AG20443 (cell line): ENCODE measurements around the gene PLXND1.
"Not testable (repeated sequence)": the region's sequence is repeated elsewhere in the genome, so short reads cannot be mapped to it uniquely, and the experiment has no call there.

Experiments
- DNase-seq: peaks from one replicate; pipeline ENCODE4 v3.0.0; 2012; ENCODE audit warnings: low spot score, mixed read lengths

The PLXND1 gene

GRCh38 chr3:129612534-129613366 lies 6.3 kb upstream of the PLXND1 start:
- DNase-seq, result peak; percentile 76

- peak; percentile 80 for DNase-seq
Measured at GRCh38 chr3:129611812-129612533, 5.5 kb upstream of the PLXND1 start.

GRCh38 chr3:129611446-129611800 lies 4.9 kb upstream of the PLXND1 start:
- DNase-seq, result no peak

DNA sequence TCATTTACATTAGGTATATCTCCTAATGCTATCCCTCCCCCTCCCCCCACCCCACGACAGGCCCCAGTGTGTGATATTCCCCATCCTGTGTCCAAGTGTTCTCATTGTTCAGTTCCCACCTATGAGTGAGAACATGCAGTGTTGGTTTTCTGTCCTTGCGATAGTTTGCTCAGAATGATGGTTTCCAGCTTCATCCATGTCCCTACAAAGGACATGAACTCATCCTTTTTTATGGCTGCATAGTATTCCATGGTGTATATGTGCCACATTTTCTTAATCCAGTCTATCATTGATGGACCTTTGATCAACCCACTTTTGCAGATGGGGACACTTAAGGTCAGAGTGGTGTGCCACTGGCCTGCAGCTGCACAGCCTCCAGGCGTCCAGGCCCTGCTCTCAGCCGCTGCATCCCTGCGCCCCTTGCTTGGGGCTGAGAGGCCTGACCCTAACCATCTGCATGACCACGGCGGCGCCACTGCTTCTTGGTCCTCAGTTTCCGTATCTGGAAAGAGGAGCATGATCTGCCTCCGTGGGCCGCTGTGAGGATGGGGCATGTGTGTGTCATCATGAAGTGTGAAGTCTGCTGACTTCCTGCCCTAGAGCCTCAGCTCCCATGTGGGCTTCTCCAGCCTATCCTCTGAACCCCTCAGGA lies 4.4 kb upstream of the PLXND1 start:
- not testable (repeated sequence) for DNase-seq

GRCh38 chr3:129610276-129610675 lies 3.8 kb upstream of the PLXND1 start:
- no peak for DNase-seq

GRCh38 chr3:129609591-129610182 lies 3.2 kb upstream of the PLXND1 start:
- DNase-seq, result no peak

- DNase-seq, result no peak
Measured at GRCh38 chr3:129608936-129609590, 2.6 kb upstream of the PLXND1 start.

GRCh38 chr3:129608087-129608935 lies 1.8 kb upstream of the PLXND1 start:
- no peak for DNase-seq

- no peak for DNase-seq
Measured at GRCh38 chr3:129607391-129608068, 1.1 kb upstream of the PLXND1 start.

GRCh38 chr3:129605922-129606635 lies 397 bp downstream of the PLXND1 start:
- DNase-seq, result peak; percentile 55

- peak; percentile 48 for DNase-seq
Measured at GRCh38 chr3:129605203-129605921, 1.1 kb downstream of the PLXND1 start.

- DNase-seq, result no peak
Measured at GRCh38 chr3:129604767-129605166, 1.7 kb downstream of the PLXND1 start.

DNA sequence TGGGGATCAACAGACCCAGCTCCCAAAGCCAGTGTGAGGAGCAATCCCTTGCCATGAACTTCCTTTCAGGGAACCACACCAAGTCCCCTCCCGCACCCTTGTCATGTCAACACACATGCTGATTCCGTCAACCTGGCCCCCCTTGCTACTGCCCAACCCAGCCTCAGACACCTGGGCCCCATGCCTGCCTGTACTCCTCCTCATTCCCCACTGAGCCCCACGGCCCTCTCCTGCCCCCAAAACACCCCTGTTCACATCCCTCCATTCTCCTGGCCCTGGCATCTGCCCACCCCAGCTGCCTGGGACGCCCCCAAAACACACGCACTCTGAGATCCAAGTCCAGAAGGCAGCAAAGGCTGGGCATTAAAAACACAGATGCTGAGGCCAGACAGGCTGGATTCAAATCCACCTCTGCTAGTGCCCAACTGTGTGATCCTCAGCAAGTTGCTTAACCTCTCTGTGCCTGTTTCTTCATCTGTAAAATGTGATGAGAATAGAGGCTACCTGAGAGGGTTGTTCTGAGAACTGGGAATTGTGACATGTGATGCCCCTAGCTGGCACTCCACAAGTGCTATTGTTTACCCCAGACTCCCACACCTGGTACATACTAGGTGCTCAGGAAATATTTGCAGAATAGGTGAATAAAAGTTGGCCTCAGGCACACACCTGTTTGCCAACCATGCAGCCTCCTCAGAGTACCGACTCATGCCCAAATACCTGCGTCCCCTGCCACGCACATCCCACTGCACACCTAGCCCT lies 2.3 kb downstream of the PLXND1 start:
- DNase-seq, result no peak

DNA sequence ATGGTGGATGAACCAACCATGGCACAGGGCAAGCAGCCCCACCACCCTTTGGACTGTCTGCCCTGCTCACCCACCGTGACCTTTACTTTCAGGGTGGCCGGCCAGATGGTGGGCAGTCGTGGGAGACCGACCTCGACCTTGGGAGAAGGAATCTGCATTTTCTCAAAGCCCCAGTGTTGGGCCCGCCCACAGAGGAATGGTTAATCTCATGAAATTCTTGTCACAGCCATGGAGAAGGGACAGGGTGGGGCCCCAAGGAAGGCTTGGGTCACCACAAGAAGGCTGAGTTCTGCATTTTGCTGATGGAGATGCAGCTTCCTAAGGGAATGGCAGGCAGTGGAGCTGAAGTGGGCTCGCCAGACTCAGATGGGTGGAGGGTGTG lies 2.9 kb downstream of the PLXND1 start:
- no peak for DNase-seq

GRCh38 chr3:129602730-129603560 lies 3.5 kb downstream of the PLXND1 start:
- peak; percentile 92 for DNase-seq

GRCh38 chr3:129602309-129602708 lies 4.2 kb downstream of the PLXND1 start:
- DNase-seq, result no peak

DNA sequence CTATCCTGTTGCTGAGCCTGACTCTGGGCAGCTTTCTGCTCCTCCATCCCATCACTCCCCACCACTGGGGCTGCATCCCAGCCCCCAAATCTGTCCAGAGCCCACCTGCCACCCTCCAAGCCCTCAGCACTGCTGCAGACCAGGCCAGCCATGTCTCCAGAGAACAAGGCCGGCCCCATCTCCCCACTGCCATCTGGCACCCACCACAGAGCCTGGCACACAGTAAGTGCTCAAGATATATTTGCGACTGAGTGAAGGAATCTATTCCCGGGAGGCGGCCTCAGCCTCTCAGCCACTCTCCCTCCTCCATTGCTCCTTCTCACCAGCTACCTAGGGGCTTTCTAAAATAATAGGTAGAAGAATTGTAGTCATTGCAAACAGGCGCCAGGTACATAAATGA lies 4.8 kb downstream of the PLXND1 start:
- DNase-seq, result no peak

- DNase-seq, result no peak
Measured at GRCh38 chr3:129600348-129600747, 6.1 kb downstream of the PLXND1 start.
